K562 (cell line): ENCODE measurements around the gene EPB41L1. TPM values are rescaled to one million over a fixed set of nuclear protein-coding genes. Genes with fewer than 3 reads are reported as not detected.

Experiments
- ATAC-seq: fragments of 200-7000 bp; cut with Tn5 transposase; 3 replicates; pipeline ENCODE4 v1.9.1; 2020; ENCODE audit warnings: moderate library complexity
- BruUV-seq: library from RNA; stranded (reverse); fragments of 400-500 nt; replicated peaks from 2 replicates; lab custom pipeline; 2021; lab: Mats Ljungman, UMichigan
- CTCF ChIA-PET: fragments of 300-600 bp; formaldehyde crosslinking; extraction: SDS; loops from one replicate; lab custom pipeline; 2021; ENCODE audit warnings: low intra/inter-chr PET ratio; lab: Yijun Ruan, JAX
- POLR2A ChIA-PET: fragments of 300-600, 350-650 bp; sonication (Branson Sonifier 250); formaldehyde crosslinking; extraction: SDS; loops from one replicate; lab custom pipeline; 2021; ENCODE audit warnings: antibody characterized with exemption, inconsistent platforms; lab: Yijun Ruan, JAX
- DNase-seq, 4 experiments: peaks; one replicate each; pipeline versions ENCODE4 v3.0.0 to v3.0.0-alpha.2; 2011 to 2018; ENCODE audit warnings: low spot score in 3 of 4, mixed read lengths in 3 of 4; ENCODE audit errors: extremely low read depth in 1 of 4
- FAIRE-seq: peaks from 2 replicates; lab custom pipeline; 2011; peaks lifted over from hg19 to GRCh38; lab: Jason Lieb, UNC
- H2AFZ ChIP-seq: 2 replicates; pipeline ENCODE4 v1.6.0; 2011; ENCODE audit warnings: low read depth, low read length, control low read depth, inconsistent platforms
- H3K27ac ChIP-seq: fragments of 200-600 bp; 3 replicates; pipeline ENCODE4 v1.8.0; 2011; ENCODE audit warnings: low read depth, mild to moderate bottlenecking, control low read depth, inconsistent platforms, low read length, moderate library complexity, mixed read lengths; ENCODE audit errors: extremely low read depth
- H3K27me3 ChIP-seq, 2 experiments: fragments of 300-600 bp in 1 of 2; 2 replicates in 1 of 2; 3 replicates in 1 of 2; pipeline versions ENCODE4 v1.6.0 to v1.8.0; 2011; ENCODE audit warnings: inconsistent platforms in 2 of 2, low read length in 2 of 2, mild to moderate bottlenecking in 1 of 2, mixed read lengths in 1 of 2, moderate library complexity in 1 of 2; ENCODE audit not compliant: control insufficient read depth in 2 of 2, insufficient read depth in 2 of 2
- H3K36me3 ChIP-seq: fragments of 300-600 bp; 3 replicates; pipeline ENCODE4 v1.8.0; 2011; ENCODE audit warnings: mild to moderate bottlenecking, low read length, inconsistent platforms; ENCODE audit not compliant: control insufficient read depth, insufficient read depth
- H3K4me1 ChIP-seq, 2 experiments: fragments of 200-600 bp in 1 of 2; replicated peaks in 1 of 2; 2 replicates in 1 of 2; 3 replicates in 1 of 2; pipeline versions ENCODE4 v1.5.1 to v1.8.0; 2011; ENCODE audit warnings: inconsistent platforms in 2 of 2, low read length in 2 of 2, mild to moderate bottlenecking in 1 of 2, mixed read lengths in 1 of 2, moderate library complexity in 1 of 2; ENCODE audit not compliant: control insufficient read depth in 2 of 2, insufficient read depth in 2 of 2
- H3K4me2 ChIP-seq: 2 replicates; pipeline ENCODE4 v1.6.1; 2011; ENCODE audit warnings: low read length, control low read depth, inconsistent platforms, mixed read lengths; ENCODE audit not compliant: insufficient read depth
- H3K4me3 ChIP-seq: fragments of 200-600 bp; sonication (generic), shearing (Covaris generic); 2 replicates; pipeline ENCODE4 v1.5.1; 2016; ENCODE audit warnings: control low read depth, inconsistent platforms
- H3K79me2 ChIP-seq: fragments of 200-600 bp; 3 replicates; pipeline ENCODE4 v1.8.0; 2011; ENCODE audit warnings: low read length, inconsistent platforms; ENCODE audit not compliant: control insufficient read depth, insufficient read depth
- H3K9ac ChIP-seq, 2 experiments: 2 replicates each; pipeline versions ENCODE4 v1.6.0 to v1.6.1; 2011; ENCODE audit warnings: low read depth in 2 of 2, low read length in 2 of 2, control low read depth in 1 of 2, inconsistent platforms in 1 of 2, mild to moderate bottlenecking in 1 of 2, mixed read lengths in 1 of 2; ENCODE audit not compliant: insufficient read depth in 1 of 2
- H3K9me1 ChIP-seq: one replicate; pipeline ENCODE4 v1.6.0; 2011; ENCODE audit warnings: inconsistent platforms, mild to moderate bottlenecking, low read length, moderate library complexity; ENCODE audit not compliant: control insufficient read depth, insufficient read depth
- H3K9me3 ChIP-seq: replicated peaks from 2 replicates; pipeline ENCODE4 v1.5.1; 2011; ENCODE audit warnings: low read depth, low read length, inconsistent platforms; ENCODE audit not compliant: control insufficient read depth, insufficient read depth
- H4K20me1 ChIP-seq: replicated peaks from 2 replicates; pipeline ENCODE4 v1.6.1; 2011; ENCODE audit warnings: low read length, inconsistent platforms, mixed read lengths; ENCODE audit not compliant: control insufficient read depth, insufficient read depth
- ELF1 ChIP-seq: fragments of 200-800 bp; sonication (Bioruptor generic); IDR thresholded peaks from 2 replicates; pipeline ENCODE4 v1.6.1; 2016; ENCODE audit warnings: missing genetic modification characterization, missing compliant biosample characterization
- KDM2B ChIP-seq: fragments of 250-450 bp; sonication (Bioruptor Pico); IDR thresholded peaks from 2 replicates; pipeline ENCODE4 v1.8.0; 2021; ENCODE audit warnings: mild to moderate bottlenecking, moderate library complexity
- MAZ ChIP-seq, 2 experiments: fragments of 450-650 bp in 1 of 2; sonication (generic) in 1 of 2; formaldehyde crosslinking; IDR thresholded peaks in 1 of 2; conservative IDR thresholded peaks in 1 of 2; 2 replicates each; pipeline versions ENCODE4 v1.4.0 to v1.5.0; 2020; ENCODE audit warnings: mild to moderate bottlenecking in 1 of 2, missing genetic modification reagents in 1 of 2
- NR2C1 ChIP-seq, 2 experiments: fragments of 450-650 bp; IDR thresholded peaks; 2 replicates each; pipeline ENCODE4 v1.6.1; 2017; ENCODE audit warnings: mild to moderate bottlenecking in 2 of 2, antibody characterized with exemption in 1 of 2, inconsistent platforms in 1 of 2, missing compliant biosample characterization in 1 of 2, missing genetic modification characterization in 1 of 2
- WGBS: fragments of 100-300 bp; shearing (Covaris generic); methylation state at CpG from one replicate; pipeline ENCODE4 v1.1.6; 2016; ENCODE audit warnings: low coverage, mixed read lengths; ENCODE audit not compliant: insufficient coverage; ENCODE audit errors: missing lambda C conversion rate; 5-methylcytosine and 5-hydroxymethylcytosine counted together
- in situ Hi-C: fragments of 300-500 bp; cut with MboI; formaldehyde crosslinking; loops from 4 replicates; pipeline ENCODE4 v1.15.0; 2018; ENCODE audit warnings: inconsistent platforms, mixed read lengths
- intact Hi-C: fragments of 100-400 bp; cut with micrococcal nuclease; formaldehyde crosslinking; loops from 2 replicates; pipeline ENCODE4 v1.14.2; 2022
- polyA plus RNA-seq, 8 experiments: library from polyadenylated mRNA; depleted of rRNA in 4 of 8; stranded (reverse) in 5 of 8; unstranded in 3 of 8; fragments of >200 nt; fragmentation: Nextera tagmentation in 2 of 8; fragmentation: Illumina TruSeq in 1 of 8; extraction: Ambion mirVana in 2 of 8; extraction: Trizol in 1 of 8; gene quantifications; 2 replicates each; pipeline versions ENCODE4 v1.2.1 to v1.2.3, GENCODE V29; 2011 to 2014; ENCODE audit warnings: inconsistent platforms in 1 of 8, missing spikeins in 1 of 8
- total RNA-seq, 7 experiments: library from RNA; depleted of rRNA in 6 of 7; stranded (reverse); fragments of >200 nt in 6 of 7; fragmentation: Illumina TruSeq in 2 of 7; extraction: Trizol in 2 of 7; gene quantifications; 2 replicates each; pipeline versions ENCODE4 v1.2.1 to v1.2.3, GENCODE V29; 2011 to 2021; ENCODE audit warnings: low replicate concordance in 1 of 7
- TF ChIP-seq, protein P1 (sequence below): fragments of 450-650 bp; formaldehyde crosslinking; IDR thresholded peaks from 2 replicates; pipeline ENCODE4 v1.4.0; 2020; ENCODE audit warnings: mild to moderate bottlenecking, mixed read lengths
- TF ChIP-seq, protein P2 (sequence below), 3 experiments: IDR thresholded peaks in 2 of 3; conservative IDR thresholded peaks in 1 of 3; 2 replicates each; pipeline ENCODE4 v1.5.1; 2011 to 2012; ENCODE audit warnings: low read length in 3 of 3, mild to moderate bottlenecking in 3 of 3, control low read depth in 2 of 3, improper control_type of control experiment in 1 of 3, inconsistent platforms in 1 of 3, low read depth in 1 of 3, mixed read lengths in 1 of 3, moderate library complexity in 1 of 3; ENCODE audit not compliant: insufficient read depth in 2 of 3
- TF ChIP-seq, protein P3 (sequence below): sonication (generic); formaldehyde crosslinking; IDR thresholded peaks from 2 replicates; pipeline ENCODE4 v1.8.0; 2022; ENCODE audit warnings: missing genetic modification reagents, mild to moderate bottlenecking, moderate library complexity, borderline replicate concordance

EPB41L1 gene
- total and polyA plus RNA-seq, 9 of the 15 experiments (the other 6 are each of a cell fraction or from before 2014, with no cell fraction given), result 0.11 to 4.3 (median 1.3) TPM

- peaks cover 10% of the 10 kb centered on the region; the same call in 1 of the 2 replicates for H4K20me1 ChIP-seq
- no peaks in the 10 kb centered on the region for H3K4me1 ChIP-seq
- WGBS, result 9% methylated on average over 4 of the region's 4 CpGs
- H3K79me2 ChIP-seq, result no peaks in the 10 kb centered on the region
- no TSS peak for BruUV-seq
- ATAC-seq (no peak), FAIRE-seq (no peak), DNase-seq (no peak)
- H3K4me3 ChIP-seq, result no peak overlapping the region
- in situ Hi-C loops (loop anchor here (25.0 kb wide), 1 partner anchor 236 kb away; no protein-coding TSS in a partner anchor), intact Hi-C loops (no loop called here)
- no peak overlapping the region for H3K4me2 ChIP-seq
- ChIA-PET CTCF (interaction anchor here (2.9 kb wide), 1 partner anchor 45 kb away, joined by 27 read pairs; no protein-coding TSS in a partner anchor), POLR2A (no interaction called here)
- H3K36me3 ChIP-seq, result no peaks in the 10 kb centered on the region
- no peaks in the 10 kb centered on the region for H3K9me1 ChIP-seq
- no peak overlapping the region for H3K27ac ChIP-seq
- H2AFZ ChIP-seq, result no peak overlapping the region
- H3K9ac ChIP-seq, result no peak overlapping the region
- no peaks in the 10 kb centered on the region for H3K9me3 ChIP-seq
- H3K27me3 ChIP-seq, result peaks cover 27 to 42% of the 10 kb centered on the region in 2 experiments
- TF ChIP-seq ELF1 (tag) (no peak), NR2C1 (IDR thresholded peaks at IDR 0.05) (peak; percentile 54), NR2C1 (tag; IDR thresholded peaks at IDR 0.05) (peak; percentile 62)
Observed at GRCh38 chr20:36201198-36201597, 46.7 kb downstream of the EPB41L1 start.

- Histone ChIP-seq H3K9ac (no peak overlapping the region), H3K36me3 (no peaks in the 10 kb centered on the region), H3K27me3 (peaks cover 37 to 44% of the 10 kb centered on the region in 2 experiments), H3K4me2 (no peak overlapping the region), H3K79me2 (no peaks in the 10 kb centered on the region), H3K4me1 (no peaks in the 10 kb centered on the region), H4K20me1 (peaks cover 10% of the 10 kb centered on the region; the same call in 1 of the 2 replicates), H2AFZ (no peak overlapping the region), H3K9me1 (no peaks in the 10 kb centered on the region), H3K9me3 (no peaks in the 10 kb centered on the region), H3K27ac (no peak overlapping the region), H3K4me3 (no peak overlapping the region)
- ATAC-seq, result peak; percentile 89
- FAIRE-seq, result peak; percentile 94
- POLR2A ChIA-PET, result interaction anchor here (0.7 to 1.2 kb wide), 4 partner anchors 10 to 1145 kb away, joined by 3 to 5 read pairs (median 4); no protein-coding TSS in a partner anchor
- in situ Hi-C loops, result loop anchor here (25.0 kb wide), 1 partner anchor 234 kb away; no protein-coding TSS in a partner anchor
- DNase-seq, result peak; percentile 76 to 89 (median 88)
- 7% methylated on average over 18 of the region's 18 CpGs for WGBS
- CTCF ChIA-PET, result interaction anchor here (0.6 to 1.7 kb wide), 7 partner anchors 10 to 552 kb away, joined by 3 to 5 read pairs (median 3); no protein-coding TSS in a partner anchor
- BruUV-seq, result no TSS peak
- intact Hi-C loops, result loop anchor here (2.0 kb wide), 1 partner anchor 236 kb away; no protein-coding TSS in a partner anchor
- TF ChIP-seq, protein P1, sequence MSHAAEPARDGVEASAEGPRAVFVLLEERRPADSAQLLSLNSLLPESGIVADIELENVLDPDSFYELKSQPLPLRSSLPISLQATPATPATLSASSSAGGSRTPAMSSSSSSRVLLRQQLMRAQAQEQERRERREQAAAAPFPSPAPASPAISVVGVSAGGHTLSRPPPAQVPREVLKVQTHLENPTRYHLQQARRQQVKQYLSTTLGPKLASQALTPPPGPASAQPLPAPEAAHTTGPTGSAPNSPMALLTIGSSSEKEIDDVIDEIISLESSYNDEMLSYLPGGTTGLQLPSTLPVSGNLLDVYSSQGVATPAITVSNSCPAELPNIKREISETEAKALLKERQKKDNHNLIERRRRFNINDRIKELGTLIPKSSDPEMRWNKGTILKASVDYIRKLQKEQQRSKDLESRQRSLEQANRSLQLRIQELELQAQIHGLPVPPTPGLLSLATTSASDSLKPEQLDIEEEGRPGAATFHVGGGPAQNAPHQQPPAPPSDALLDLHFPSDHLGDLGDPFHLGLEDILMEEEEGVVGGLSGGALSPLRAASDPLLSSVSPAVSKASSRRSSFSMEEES (CRISPR knock-in tag), result no peak
- TF ChIP-seq, protein P2, sequence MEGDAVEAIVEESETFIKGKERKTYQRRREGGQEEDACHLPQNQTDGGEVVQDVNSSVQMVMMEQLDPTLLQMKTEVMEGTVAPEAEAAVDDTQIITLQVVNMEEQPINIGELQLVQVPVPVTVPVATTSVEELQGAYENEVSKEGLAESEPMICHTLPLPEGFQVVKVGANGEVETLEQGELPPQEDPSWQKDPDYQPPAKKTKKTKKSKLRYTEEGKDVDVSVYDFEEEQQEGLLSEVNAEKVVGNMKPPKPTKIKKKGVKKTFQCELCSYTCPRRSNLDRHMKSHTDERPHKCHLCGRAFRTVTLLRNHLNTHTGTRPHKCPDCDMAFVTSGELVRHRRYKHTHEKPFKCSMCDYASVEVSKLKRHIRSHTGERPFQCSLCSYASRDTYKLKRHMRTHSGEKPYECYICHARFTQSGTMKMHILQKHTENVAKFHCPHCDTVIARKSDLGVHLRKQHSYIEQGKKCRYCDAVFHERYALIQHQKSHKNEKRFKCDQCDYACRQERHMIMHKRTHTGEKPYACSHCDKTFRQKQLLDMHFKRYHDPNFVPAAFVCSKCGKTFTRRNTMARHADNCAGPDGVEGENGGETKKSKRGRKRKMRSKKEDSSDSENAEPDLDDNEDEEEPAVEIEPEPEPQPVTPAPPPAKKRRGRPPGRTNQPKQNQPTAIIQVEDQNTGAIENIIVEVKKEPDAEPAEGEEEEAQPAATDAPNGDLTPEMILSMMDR (IDR thresholded peaks at IDR 0.05 in 2 of 3, conservative IDR thresholded peaks at IDR 0.05 in 1 of 3; ENCODE audit: insufficient read depth in 2 of 3, low read depth in 1 of 3, low read length in 3 of 3), result peak; percentile 93 to 96 (median 94)
- TF ChIP-seq, protein P3, sequence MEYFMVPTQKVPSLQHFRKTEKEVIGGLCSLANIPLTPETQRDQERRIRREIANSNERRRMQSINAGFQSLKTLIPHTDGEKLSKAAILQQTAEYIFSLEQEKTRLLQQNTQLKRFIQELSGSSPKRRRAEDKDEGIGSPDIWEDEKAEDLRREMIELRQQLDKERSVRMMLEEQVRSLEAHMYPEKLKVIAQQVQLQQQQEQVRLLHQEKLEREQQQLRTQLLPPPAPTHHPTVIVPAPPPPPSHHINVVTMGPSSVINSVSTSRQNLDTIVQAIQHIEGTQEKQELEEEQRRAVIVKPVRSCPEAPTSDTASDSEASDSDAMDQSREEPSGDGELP (CRISPR knock-in tag), result peak; percentile 41; the same call in 1 of the 2 replicates
- TF ChIP-seq MAZ (CRISPR knock-in tag; conservative IDR thresholded peaks at IDR 0.05 in 1 of 2, IDR thresholded peaks at IDR 0.05 in 1 of 2) (0 out of 4 replicates have a peak, but pooled peaks of 1 of the 2 experiments have one; percentile 28), KDM2B (CRISPR knock-in tag) (no peak)
Observed at GRCh38 chr20:36202891-36203338, 48.4 kb downstream of the EPB41L1 start.
